Nephron (organoid): ENCODE results near the gene UGT1A3.

Source experiments
- H3K27ac Mint-ChIP-seq, 3 experiments: 2 replicates each; pipeline ENCODE4 v1.8.0; 2020; ENCODE audit warnings: mixed read lengths in 3 of 3, mild to moderate bottlenecking in 2 of 3, moderate library complexity in 1 of 3
- H3K27me3 Mint-ChIP-seq: 2 replicates; pipeline ENCODE4 v1.8.0; 2021; ENCODE audit warnings: low read depth, mild to moderate bottlenecking, moderate library complexity, mixed read lengths
- H3K36me3 Mint-ChIP-seq: 2 replicates; pipeline ENCODE4 v1.8.0; 2020; ENCODE audit warnings: low read depth, mixed read lengths
- H3K4me1 Mint-ChIP-seq: 2 replicates; pipeline ENCODE4 v1.8.0; 2020; ENCODE audit warnings: mixed read lengths
- H3K4me3 Mint-ChIP-seq, 3 experiments: 2 replicates each; pipeline ENCODE4 v1.8.0; 2020; ENCODE audit warnings: mild to moderate bottlenecking in 3 of 3, mixed read lengths in 3 of 3, moderate library complexity in 2 of 3
- H3K9me3 Mint-ChIP-seq: 2 replicates; pipeline ENCODE4 v1.8.0; 2020; ENCODE audit warnings: mixed read lengths
- CTCF ChIP-seq, 3 experiments: fragments of 200-600 bp; sonication (generic); IDR thresholded peaks; one replicate each; pipeline ENCODE4 v1.5.0; 2021; ENCODE audit warnings: antibody characterized with exemption in 3 of 3; ENCODE audit not compliant: unreplicated experiment in 3 of 3

The UGT1A3 gene

GRCh38 chr2:233691443-233692433 lies 37.1 kb upstream of the UGT1A3 start:
- no peak for TF ChIP-seq CTCF (IDR thresholded peaks at IDR 0.05; ENCODE audit: unreplicated experiment in 3 of 3)
- Mint-ChIP-seq H3K4me3 (no peak overlapping the region), H3K4me1 (no peaks in the 10 kb centered on the region), H3K36me3 (no peaks in the 10 kb centered on the region), H3K27ac (peak overlapping the region; percentile 14 to 55 (median 31)), H3K27me3 (peaks cover 1% of the 10 kb centered on the region), H3K9me3 (no peaks in the 10 kb centered on the region)

GRCh38 chr2:233692648-233693047 lies 36.2 kb upstream of the UGT1A3 start, which contains the start of gene UGT1A6:
Gene UGT1A6, plus strand, starts transcription at chr2:233692890. Its CDS starts 115 bp downstream, at chr2:233693005.
- H3K27ac Mint-ChIP-seq: peak within 1 kb of the TSS; percentile 14 to 55 (median 31)
- no peaks in the 10 kb centered on the region for H3K27me3 Mint-ChIP-seq
- H3K4me3 Mint-ChIP-seq: no peak within 1 kb of the TSS
- H3K9me3 Mint-ChIP-seq: no peaks in the 10 kb centered on the region
- no peak for TF ChIP-seq CTCF (IDR thresholded peaks at IDR 0.05; ENCODE audit: unreplicated experiment in 3 of 3)
- H3K4me1 Mint-ChIP-seq: no peaks in the 10 kb centered on the region
- no peaks in the 10 kb centered on the region for H3K36me3 Mint-ChIP-seq

GRCh38 chr2:233693963-233694362 lies 34.9 kb upstream of the UGT1A3 start:
- H3K9me3 Mint-ChIP-seq: no peaks in the 10 kb centered on the region
- H3K36me3 Mint-ChIP-seq: no peaks in the 10 kb centered on the region
- no peaks in the 10 kb centered on the region for H3K4me1 Mint-ChIP-seq
- no peak overlapping the region for H3K4me3 Mint-ChIP-seq
- no peak overlapping the region for H3K27ac Mint-ChIP-seq
- no peak for TF ChIP-seq CTCF (IDR thresholded peaks at IDR 0.05; ENCODE audit: unreplicated experiment in 3 of 3)
- no peaks in the 10 kb centered on the region for H3K27me3 Mint-ChIP-seq

- Mint-ChIP-seq H3K9me3 (peaks cover 5% of the 10 kb centered on the region), H3K36me3 (no peaks in the 10 kb centered on the region), H3K27me3 (no peaks in the 10 kb centered on the region), H3K4me3 (no peak overlapping the region), H3K4me1 (no peaks in the 10 kb centered on the region), H3K27ac (no peak overlapping the region)
- no peak for TF ChIP-seq CTCF (IDR thresholded peaks at IDR 0.05; ENCODE audit: unreplicated experiment in 3 of 3)
Observed at GRCh38 chr2:233698740-233699139, 30.1 kb upstream of the UGT1A3 start.

- Mint-ChIP-seq H3K36me3 (no peaks in the 10 kb centered on the region), H3K27me3 (no peaks in the 10 kb centered on the region), H3K4me1 (no peaks in the 10 kb centered on the region), H3K27ac (peak overlapping the region in 1 of 3 experiments; percentile 27), H3K4me3 (no peak overlapping the region), H3K9me3 (peaks cover 11% of the 10 kb centered on the region)
- no peak for TF ChIP-seq CTCF (IDR thresholded peaks at IDR 0.05; ENCODE audit: unreplicated experiment in 3 of 3)
Observed at GRCh38 chr2:233699424-233700027, 29.3 kb upstream of the UGT1A3 start.
